HEK293 (cell line): ENCODE data around the gene SLC10A4.

Experiments used
- CTCF ChIA-PET: fragments of 350-600 bp; formaldehyde crosslinking; extraction: SDS; loops from one replicate; lab custom pipeline; 2021; ENCODE audit warnings: antibody characterized with exemption; lab: Yijun Ruan, JAX
- POLR2A ChIA-PET: fragments of 300-600 bp; formaldehyde crosslinking; extraction: SDS; loops from one replicate; lab custom pipeline; 2020; ENCODE audit warnings: antibody characterized with exemption, inconsistent platforms; lab: Yijun Ruan, JAX
- H3K27ac ChIP-seq: fragments of 200-500 bp; sonication (Bioruptor generic); 2 replicates; pipeline ENCODE4 v1.5.1; 2014; ENCODE audit warnings: low read depth, low read length, control low read depth, inconsistent platforms; ENCODE audit errors: extremely low read depth
- H3K36me3 ChIP-seq, 2 experiments: fragments of 200-500 bp in 1 of 2; sonication (Bioruptor generic) in 1 of 2; 1 replicate in 1 of 2; 2 replicates in 1 of 2; pipeline ENCODE4 v1.5.1; 2014 to 2017; ENCODE audit warnings: inconsistent platforms in 2 of 2, low read length in 2 of 2; ENCODE audit not compliant: control insufficient read depth in 2 of 2, insufficient read depth in 1 of 2
- H3K4me1 ChIP-seq: fragments of 200-500 bp; sonication (Bioruptor generic); 2 replicates; pipeline ENCODE4 v1.5.1; 2014; ENCODE audit warnings: mild to moderate bottlenecking, low read length, inconsistent platforms; ENCODE audit not compliant: control insufficient read depth, insufficient read depth
- H3K4me3 ChIP-seq: 2 replicates; pipeline ENCODE4 v1.5.1; 2011; ENCODE audit warnings: low read depth, mild to moderate bottlenecking, control low read depth, low read length, moderate library complexity
- H3K9me3 ChIP-seq: fragments of 200-500 bp; sonication (Bioruptor generic); 2 replicates; pipeline ENCODE4 v1.5.1; 2014; ENCODE audit warnings: low read depth, low read length, inconsistent platforms; ENCODE audit not compliant: control insufficient read depth, insufficient read depth
- BCL11B ChIP-seq: fragments of 450-650 bp; formaldehyde crosslinking; IDR thresholded peaks from 2 replicates; pipeline ENCODE4 v1.5.1; 2016; ENCODE audit warnings: low read depth, missing biosample characterization, missing genetic modification characterization
- GFI1B ChIP-seq: fragments of 450-650 bp; formaldehyde crosslinking; IDR thresholded peaks from 2 replicates; pipeline ENCODE4 v1.5.1; 2016; ENCODE audit warnings: missing biosample characterization, missing genetic modification characterization
- KLF10 ChIP-seq: fragments of 450-650 bp; IDR thresholded peaks from 2 replicates; pipeline ENCODE4 v1.5.1; 2018; ENCODE audit warnings: missing biosample characterization, mild to moderate bottlenecking, missing genetic modification characterization
- PRDM6 ChIP-seq: fragments of 450-650 bp; formaldehyde crosslinking; IDR thresholded peaks from 2 replicates; pipeline ENCODE4 v1.5.1; 2017; ENCODE audit warnings: missing biosample characterization, missing genetic modification characterization
- SCRT1 ChIP-seq: fragments of 450-650 bp; formaldehyde crosslinking; IDR thresholded peaks from 2 replicates; pipeline ENCODE4 v1.5.1; 2016; ENCODE audit warnings: missing biosample characterization, missing genetic modification characterization, borderline replicate concordance
- ZBTB48 ChIP-seq: fragments of 450-650 bp; formaldehyde crosslinking; IDR thresholded peaks from 2 replicates; pipeline ENCODE4 v1.5.1; 2016; ENCODE audit warnings: missing biosample characterization, missing genetic modification characterization
- ZBTB6 ChIP-seq: fragments of 450-650 bp; formaldehyde crosslinking; IDR thresholded peaks from 2 replicates; pipeline ENCODE4 v1.5.1; 2017; ENCODE audit warnings: missing biosample characterization, missing genetic modification characterization
- ZFP3 ChIP-seq: fragments of 450-650 bp; formaldehyde crosslinking; IDR thresholded peaks from 2 replicates; pipeline ENCODE4 v1.5.1; 2016; ENCODE audit warnings: low read depth, missing biosample characterization, missing genetic modification characterization
- ZNF132 ChIP-seq: fragments of 450-650 bp; formaldehyde crosslinking; IDR thresholded peaks from 2 replicates; pipeline ENCODE4 v1.5.1; 2017; ENCODE audit warnings: missing biosample characterization, missing genetic modification characterization, borderline replicate concordance
- ZNF148 ChIP-seq: fragments of 450-650 bp; formaldehyde crosslinking; IDR thresholded peaks from 2 replicates; pipeline ENCODE4 v1.5.0; 2017; ENCODE audit warnings: missing biosample characterization, missing genetic modification characterization, borderline replicate concordance
- ZNF202 ChIP-seq: fragments of 450-650 bp; formaldehyde crosslinking; IDR thresholded peaks from 2 replicates; pipeline ENCODE4 v1.5.1; 2016; ENCODE audit warnings: missing biosample characterization, missing genetic modification characterization, borderline replicate concordance
- ZNF214 ChIP-seq: fragments of 450-650 bp; formaldehyde crosslinking; IDR thresholded peaks from 2 replicates; pipeline ENCODE4 v1.5.1; 2017; ENCODE audit warnings: missing biosample characterization, mild to moderate bottlenecking, missing genetic modification characterization, borderline replicate concordance
- ZNF324 ChIP-seq: fragments of 450-650 bp; formaldehyde crosslinking; IDR thresholded peaks from 2 replicates; pipeline ENCODE4 v1.5.1; 2016; ENCODE audit warnings: missing biosample characterization, missing genetic modification characterization
- ZNF335 ChIP-seq: fragments of 450-650 bp; formaldehyde crosslinking; conservative IDR thresholded peaks from 2 replicates; pipeline ENCODE4 v1.5.1; 2016; ENCODE audit warnings: missing biosample characterization, missing genetic modification characterization
- ZNF555 ChIP-seq: fragments of 450-650 bp; formaldehyde crosslinking; conservative IDR thresholded peaks from 2 replicates; pipeline ENCODE4 v1.5.1; 2017; ENCODE audit warnings: missing biosample characterization, mild to moderate bottlenecking, missing genetic modification characterization, inconsistent platforms
- ZNF585B ChIP-seq: fragments of 450-650 bp; formaldehyde crosslinking; IDR thresholded peaks from 2 replicates; pipeline ENCODE4 v1.5.1; 2016; ENCODE audit warnings: missing biosample characterization, missing genetic modification characterization
- ZNF610 ChIP-seq: fragments of 450-650 bp; formaldehyde crosslinking; IDR thresholded peaks from 2 replicates; pipeline ENCODE4 v1.5.1; 2016; ENCODE audit warnings: missing biosample characterization, missing genetic modification characterization, borderline replicate concordance
- ZNF701 ChIP-seq: fragments of 450-650 bp; formaldehyde crosslinking; IDR thresholded peaks from 2 replicates; pipeline ENCODE4 v1.5.1; 2016; ENCODE audit warnings: missing biosample characterization, missing genetic modification characterization
- ZNF776 ChIP-seq: fragments of 450-650 bp; formaldehyde crosslinking; IDR thresholded peaks from 2 replicates; pipeline ENCODE4 v1.5.0; 2017; ENCODE audit warnings: missing biosample characterization, missing genetic modification characterization, borderline replicate concordance
- ZNF837 ChIP-seq: fragments of 450-650 bp; formaldehyde crosslinking; IDR thresholded peaks from 2 replicates; pipeline ENCODE4 v1.5.1; 2016; ENCODE audit warnings: missing biosample characterization, missing genetic modification characterization
- ZSCAN30 ChIP-seq: fragments of 450-650 bp; IDR thresholded peaks from 2 replicates; pipeline ENCODE4 v1.5.1; 2018; ENCODE audit warnings: missing biosample characterization, mild to moderate bottlenecking, missing genetic modification characterization, moderate library complexity

SLC10A4 gene

GRCh38 chr4:48461000-48461399 lies 22.1 kb upstream of the SLC10A4 start:
- H3K36me3 ChIP-seq, result no peaks in the 10 kb centered on the region
- ChIA-PET POLR2A (no interaction called here), CTCF (no interaction called here)
- TF ChIP-seq ZNF776 (tag by site-specific recombination) (no peak), ZNF335 (tag by site-specific recombination) (no peak), ZNF148 (no peak), ZNF555 (tag by site-specific recombination) (no peak), ZNF214 (no peak), ZNF202 (tag by site-specific recombination) (no peak), ZNF610 (no peak)
- H3K27ac ChIP-seq, result no peak overlapping the region
- no peak overlapping the region for H3K4me3 ChIP-seq
- H3K9me3 ChIP-seq, result no peaks in the 10 kb centered on the region
- no peaks in the 10 kb centered on the region for H3K4me1 ChIP-seq

- H3K4me1 ChIP-seq, result no peaks in the 10 kb centered on the region
- POLR2A ChIA-PET, result no interaction called here
- TF ChIP-seq ZNF324 (tag by site-specific recombination), result no peak
- peak; percentile 71 for TF ChIP-seq PRDM6 (tag by site-specific recombination)
- no peak for TF ChIP-seq ZNF214
- no peak for TF ChIP-seq GFI1B
- TF ChIP-seq ZNF837 (tag by site-specific recombination), result no peak
- no peak for TF ChIP-seq ZNF585B (tag by site-specific recombination)
- no peak for TF ChIP-seq ZBTB48
- no peak for TF ChIP-seq ZNF132
- TF ChIP-seq ZBTB6 (tag by site-specific recombination), result no peak
- TF ChIP-seq SCRT1 (tag by site-specific recombination), result no peak
- TF ChIP-seq ZFP3 (tag by site-specific recombination), result no peak
- TF ChIP-seq ZSCAN30, result 0 out of 2 replicates have a peak, but pooled peaks have one; percentile 16
- TF ChIP-seq BCL11B, result no peak
- TF ChIP-seq ZNF701 (tag by site-specific recombination), result no peak
- no peak for TF ChIP-seq KLF10 (tag by site-specific recombination)
- no peak overlapping the region for H3K27ac ChIP-seq
- no peak overlapping the region for H3K4me3 ChIP-seq
- H3K9me3 ChIP-seq, result no peaks in the 10 kb centered on the region
- no peaks in the 10 kb centered on the region for H3K36me3 ChIP-seq
- CTCF ChIA-PET, result no interaction called here
Measured at GRCh38 chr4:48462363-48462762, 20.8 kb upstream of the SLC10A4 start.
